Measurements from ENCODE around the gene AGMO. TPM values are rescaled to one million over a fixed set of nuclear protein-coding genes. Genes with fewer than 3 reads are reported as not detected.

AGMO gene
- total and polyA plus RNA-seq, 2 experiments from 2014 or later = 0.42 to 0.55 TPM

DNA sequence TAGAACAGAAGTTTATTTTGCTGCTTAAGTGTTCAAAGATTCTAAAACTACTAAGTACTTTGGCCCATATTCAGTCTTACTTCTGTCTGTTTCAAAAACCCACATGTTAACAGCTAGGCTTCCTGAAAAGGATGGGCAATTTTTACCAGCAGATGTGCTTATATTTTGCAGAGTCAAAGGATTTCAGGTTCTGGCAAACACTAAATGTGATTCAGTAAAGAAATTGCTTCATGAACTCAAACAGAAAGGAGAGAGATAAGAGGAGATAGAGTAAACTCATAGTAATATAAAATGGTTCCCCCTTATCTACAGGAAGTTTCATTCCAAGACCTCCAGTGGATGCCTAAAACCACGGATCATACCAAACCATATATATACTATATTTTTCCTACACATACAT is 248.5 kb downstream of the AGMO start:
- no peaks in the 10 kb centered on the region for H4K20me1 ChIP-seq (replicated peaks; ENCODE audit: insufficient read depth)
- no peaks in the 10 kb centered on the region for H3K36me3 Mint-ChIP-seq (ENCODE audit: low read depth)
- no peak overlapping the region for H3K27ac ChIP-seq (ENCODE audit: low read depth)
- ATAC-seq (no peak), DNase-seq (ENCODE audit: low spot score) (no peak)
- H3K27ac Mint-ChIP-seq = no peak overlapping the region
- no peaks in the 10 kb centered on the region for H3K4me1 ChIP-seq (ENCODE audit: insufficient read depth)
- H3K27me3 ChIP-seq (ENCODE audit: insufficient read depth) = no peaks in the 10 kb centered on the region
- H3K4me1 Mint-ChIP-seq = no peaks in the 10 kb centered on the region
- TF ChIP-seq, protein P1, sequence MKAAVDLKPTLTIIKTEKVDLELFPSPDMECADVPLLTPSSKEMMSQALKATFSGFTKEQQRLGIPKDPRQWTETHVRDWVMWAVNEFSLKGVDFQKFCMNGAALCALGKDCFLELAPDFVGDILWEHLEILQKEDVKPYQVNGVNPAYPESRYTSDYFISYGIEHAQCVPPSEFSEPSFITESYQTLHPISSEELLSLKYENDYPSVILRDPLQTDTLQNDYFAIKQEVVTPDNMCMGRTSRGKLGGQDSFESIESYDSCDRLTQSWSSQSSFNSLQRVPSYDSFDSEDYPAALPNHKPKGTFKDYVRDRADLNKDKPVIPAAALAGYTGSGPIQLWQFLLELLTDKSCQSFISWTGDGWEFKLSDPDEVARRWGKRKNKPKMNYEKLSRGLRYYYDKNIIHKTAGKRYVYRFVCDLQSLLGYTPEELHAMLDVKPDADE (IDR thresholded peaks at IDR 0.05) = no peak
- TF ChIP-seq, protein P2, sequence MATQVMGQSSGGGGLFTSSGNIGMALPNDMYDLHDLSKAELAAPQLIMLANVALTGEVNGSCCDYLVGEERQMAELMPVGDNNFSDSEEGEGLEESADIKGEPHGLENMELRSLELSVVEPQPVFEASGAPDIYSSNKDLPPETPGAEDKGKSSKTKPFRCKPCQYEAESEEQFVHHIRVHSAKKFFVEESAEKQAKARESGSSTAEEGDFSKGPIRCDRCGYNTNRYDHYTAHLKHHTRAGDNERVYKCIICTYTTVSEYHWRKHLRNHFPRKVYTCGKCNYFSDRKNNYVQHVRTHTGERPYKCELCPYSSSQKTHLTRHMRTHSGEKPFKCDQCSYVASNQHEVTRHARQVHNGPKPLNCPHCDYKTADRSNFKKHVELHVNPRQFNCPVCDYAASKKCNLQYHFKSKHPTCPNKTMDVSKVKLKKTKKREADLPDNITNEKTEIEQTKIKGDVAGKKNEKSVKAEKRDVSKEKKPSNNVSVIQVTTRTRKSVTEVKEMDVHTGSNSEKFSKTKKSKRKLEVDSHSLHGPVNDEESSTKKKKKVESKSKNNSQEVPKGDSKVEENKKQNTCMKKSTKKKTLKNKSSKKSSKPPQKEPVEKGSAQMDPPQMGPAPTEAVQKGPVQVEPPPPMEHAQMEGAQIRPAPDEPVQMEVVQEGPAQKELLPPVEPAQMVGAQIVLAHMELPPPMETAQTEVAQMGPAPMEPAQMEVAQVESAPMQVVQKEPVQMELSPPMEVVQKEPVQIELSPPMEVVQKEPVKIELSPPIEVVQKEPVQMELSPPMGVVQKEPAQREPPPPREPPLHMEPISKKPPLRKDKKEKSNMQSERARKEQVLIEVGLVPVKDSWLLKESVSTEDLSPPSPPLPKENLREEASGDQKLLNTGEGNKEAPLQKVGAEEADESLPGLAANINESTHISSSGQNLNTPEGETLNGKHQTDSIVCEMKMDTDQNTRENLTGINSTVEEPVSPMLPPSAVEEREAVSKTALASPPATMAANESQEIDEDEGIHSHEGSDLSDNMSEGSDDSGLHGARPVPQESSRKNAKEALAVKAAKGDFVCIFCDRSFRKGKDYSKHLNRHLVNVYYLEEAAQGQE (IDR thresholded peaks at IDR 0.05; ENCODE audit: unreplicated experiment) = no peak
- no peak for TF ChIP-seq EZH2phosphoT487 (IDR thresholded peaks at IDR 0.05; ENCODE audit: unreplicated experiment)
- H3K9me2 ChIP-seq (ENCODE audit: insufficient read depth) = no peaks in the 10 kb centered on the region
- no peaks in the 10 kb centered on the region for H3K36me3 ChIP-seq (ENCODE audit: insufficient read depth)
- H3K79me2 ChIP-seq (replicated peaks; ENCODE audit: insufficient read depth) = no peaks in the 10 kb centered on the region
- H3F3A ChIP-seq (replicated peaks; ENCODE audit: low read depth) = no peaks in the 10 kb centered on the region
- H3K4me3 Mint-ChIP-seq = no peak overlapping the region
- H2AFZ ChIP-seq = no peak overlapping the region
- H3K4me3 ChIP-seq = no peak overlapping the region
- H3K9me3 Mint-ChIP-seq = peaks cover 3% of the 10 kb centered on the region; the same call in 1 of the 3 replicates
- peaks cover 3% of the 10 kb centered on the region for H3K27me3 Mint-ChIP-seq (ENCODE audit: insufficient read depth, low read depth, poor library complexity)
- H3K4me2 ChIP-seq = no peak overlapping the region

DNA sequence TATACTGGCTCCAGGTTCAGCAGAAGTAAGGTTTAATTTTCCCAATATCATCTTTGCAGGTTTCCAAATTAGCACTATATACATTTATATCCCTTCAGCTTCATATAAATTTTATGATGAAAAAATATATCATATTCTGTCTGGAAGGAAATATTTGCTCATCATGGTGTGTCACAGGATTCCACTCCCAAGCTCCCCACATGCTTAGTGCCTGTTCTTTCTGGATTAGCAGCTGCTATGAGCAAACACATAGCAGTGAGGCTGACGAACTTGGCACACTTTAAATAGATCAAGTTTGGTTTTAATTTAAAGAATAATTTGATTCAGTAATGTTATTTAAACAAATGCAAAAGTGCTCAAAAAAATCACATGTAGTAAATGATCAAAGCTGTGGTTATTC is 251.9 kb downstream of the AGMO start:
- no peak for ATAC-seq
- Mint-ChIP-seq H3K27ac (no peak overlapping the region), H3K4me1 (no peaks in the 10 kb centered on the region), H3K36me3 (ENCODE audit: low read depth) (no peaks in the 10 kb centered on the region), H3K27me3 (ENCODE audit: insufficient read depth, low read depth, poor library complexity) (peaks cover 3% of the 10 kb centered on the region), H3K9me3 (peaks cover 3% of the 10 kb centered on the region; the same call in 1 of the 3 replicates), H3K4me3 (no peak overlapping the region)
- Histone ChIP-seq H2AFZ (no peak overlapping the region), H3K36me3 (ENCODE audit: insufficient read depth) (no peaks in the 10 kb centered on the region), H3K27me3 (ENCODE audit: insufficient read depth) (no peaks in the 10 kb centered on the region), H3K79me2 (replicated peaks; ENCODE audit: insufficient read depth) (no peaks in the 10 kb centered on the region), H3K4me3 (no peak overlapping the region), H4K20me1 (replicated peaks; ENCODE audit: insufficient read depth) (no peaks in the 10 kb centered on the region), H3F3A (replicated peaks; ENCODE audit: low read depth) (no peaks in the 10 kb centered on the region), H3K9me2 (ENCODE audit: insufficient read depth) (no peaks in the 10 kb centered on the region), H3K27ac (ENCODE audit: low read depth) (no peak overlapping the region), H3K4me2 (no peak overlapping the region), H3K4me1 (ENCODE audit: insufficient read depth) (no peaks in the 10 kb centered on the region)
- TF ChIP-seq, protein P2 (IDR thresholded peaks at IDR 0.05; ENCODE audit: unreplicated experiment) = no peak
- no peak for TF ChIP-seq STAT1 (IDR thresholded peaks at IDR 0.05; ENCODE audit: unreplicated experiment)
- TF ChIP-seq JUNB (IDR thresholded peaks at IDR 0.05; ENCODE audit: unreplicated experiment) = no peak
- no peak for TF ChIP-seq CREB1 (CRISPR knock-in tag; IDR thresholded peaks at IDR 0.05; ENCODE audit: low read depth)
- no peak for TF ChIP-seq ZNF114 (CRISPR knock-in tag; IDR thresholded peaks at IDR 0.05)
- DNase-seq (ENCODE audit: low spot score) = no peak
